GM12864 (cell line): ENCODE results near the gene LMX1A.

Source experiments
- DNase-seq: peaks from one replicate; pipeline ENCODE4 v3.0.0-alpha.2; 2011; ENCODE audit warnings: low read depth
- H3K4me3 ChIP-seq: 2 replicates; pipeline ENCODE4 v1.5.1; 2011; ENCODE audit warnings: mild to moderate bottlenecking, low read depth, low read length, control low read depth
- TF ChIP-seq, protein P1 (sequence below): IDR thresholded peaks from 2 replicates; pipeline ENCODE4 v1.5.1; 2011; ENCODE audit warnings: low read depth, mild to moderate bottlenecking, moderate library complexity, low read length, control low read depth, inconsistent platforms; ENCODE audit errors: missing control alignments

The LMX1A gene

DNA sequence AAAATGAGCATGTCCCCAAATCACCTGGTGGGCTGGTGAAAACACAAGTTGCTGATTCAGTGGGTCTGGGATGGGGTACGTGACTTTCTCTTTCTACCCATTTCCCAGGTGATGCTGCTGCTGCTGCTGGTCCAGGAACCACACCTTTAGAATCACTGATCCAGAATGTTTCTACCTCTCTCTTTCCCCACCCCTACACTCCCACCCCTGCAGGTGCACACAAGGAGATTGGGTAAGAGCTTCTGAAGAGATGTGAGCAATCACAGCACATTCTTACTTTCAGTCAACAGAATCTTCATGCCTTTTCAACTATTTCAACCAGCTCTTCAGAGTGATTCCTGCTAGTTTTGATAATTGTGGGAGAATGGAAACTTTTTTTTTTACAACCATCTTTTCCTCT is 130.9 kb downstream of the LMX1A start:
- TF ChIP-seq, protein P1, sequence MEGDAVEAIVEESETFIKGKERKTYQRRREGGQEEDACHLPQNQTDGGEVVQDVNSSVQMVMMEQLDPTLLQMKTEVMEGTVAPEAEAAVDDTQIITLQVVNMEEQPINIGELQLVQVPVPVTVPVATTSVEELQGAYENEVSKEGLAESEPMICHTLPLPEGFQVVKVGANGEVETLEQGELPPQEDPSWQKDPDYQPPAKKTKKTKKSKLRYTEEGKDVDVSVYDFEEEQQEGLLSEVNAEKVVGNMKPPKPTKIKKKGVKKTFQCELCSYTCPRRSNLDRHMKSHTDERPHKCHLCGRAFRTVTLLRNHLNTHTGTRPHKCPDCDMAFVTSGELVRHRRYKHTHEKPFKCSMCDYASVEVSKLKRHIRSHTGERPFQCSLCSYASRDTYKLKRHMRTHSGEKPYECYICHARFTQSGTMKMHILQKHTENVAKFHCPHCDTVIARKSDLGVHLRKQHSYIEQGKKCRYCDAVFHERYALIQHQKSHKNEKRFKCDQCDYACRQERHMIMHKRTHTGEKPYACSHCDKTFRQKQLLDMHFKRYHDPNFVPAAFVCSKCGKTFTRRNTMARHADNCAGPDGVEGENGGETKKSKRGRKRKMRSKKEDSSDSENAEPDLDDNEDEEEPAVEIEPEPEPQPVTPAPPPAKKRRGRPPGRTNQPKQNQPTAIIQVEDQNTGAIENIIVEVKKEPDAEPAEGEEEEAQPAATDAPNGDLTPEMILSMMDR = no peak

GRCh38 chr1:165225062-165225461 is 131.5 kb downstream of the LMX1A start:
- DNase-seq = no peak
- H3K4me3 ChIP-seq = no peak overlapping the region
- TF ChIP-seq, protein P1 = no peak

More for the DNA sequence above, 130.9 kb downstream of the LMX1A start:
- no peak overlapping the region for H3K4me3 ChIP-seq
- DNase-seq = no peak

DNA sequence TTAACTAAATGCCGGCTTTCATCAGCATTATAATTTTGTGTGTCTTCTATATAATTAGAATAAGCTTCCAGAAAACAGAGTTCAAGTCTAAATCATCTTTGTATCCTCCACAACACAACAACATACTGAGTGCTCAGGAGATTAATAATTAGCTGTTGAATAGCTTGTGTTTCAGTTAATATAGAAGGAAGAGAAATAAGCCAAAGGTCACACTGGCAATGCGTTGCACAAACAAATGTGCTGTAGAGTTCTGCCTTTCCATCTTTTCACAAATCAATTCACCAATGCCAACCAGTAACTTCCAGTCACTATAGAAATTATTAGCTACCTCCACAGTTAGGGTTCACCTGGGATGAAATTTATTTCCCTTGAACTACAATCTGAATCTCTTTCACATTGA is 132.0 kb downstream of the LMX1A start:
- DNase-seq = no peak
- no peak overlapping the region for H3K4me3 ChIP-seq
- TF ChIP-seq, protein P1 = no peak

GRCh38 chr1:165222580-165222979 is 133.9 kb downstream of the LMX1A start:
- TF ChIP-seq, protein P1 = no peak
- no peak overlapping the region for H3K4me3 ChIP-seq
- DNase-seq = no peak

GRCh38 chr1:165218731-165219130 is 137.8 kb downstream of the LMX1A start:
- H3K4me3 ChIP-seq = no peak overlapping the region
- TF ChIP-seq, protein P1 = no peak
- no peak for DNase-seq

DNA sequence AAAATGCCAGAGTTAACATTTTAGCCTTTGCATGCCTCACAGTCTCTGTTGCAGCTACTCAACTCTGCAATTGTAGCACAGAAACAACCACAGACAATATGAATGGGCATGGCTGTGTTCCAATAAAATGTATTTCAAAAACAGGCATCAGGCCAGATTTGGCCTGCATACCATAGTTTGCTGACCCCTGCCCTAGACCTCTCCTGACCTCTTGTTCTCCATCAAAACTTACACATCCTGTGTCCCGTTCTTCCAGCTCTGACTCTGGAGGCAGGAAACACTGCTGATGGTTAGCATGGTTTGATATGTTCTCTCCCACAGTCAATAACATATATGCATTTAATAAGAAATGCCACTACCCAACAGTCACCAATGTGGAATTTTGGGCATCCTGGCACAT is 138.6 kb downstream of the LMX1A start:
- DNase-seq = no peak
- no peak overlapping the region for H3K4me3 ChIP-seq
- TF ChIP-seq, protein P1 = no peak

- DNase-seq = no peak
- TF ChIP-seq, protein P1 = no peak
- no peak overlapping the region for H3K4me3 ChIP-seq
These were observed 140.3 kb downstream of the LMX1A start for GRCh38 chr1:165216254-165216653.
